Ovary (tissue), 9 donors: ENCODE measurements around the gene P2RY8. TPM values are rescaled to one million over a fixed set of nuclear protein-coding genes. Genes with fewer than 3 reads are reported as not detected.
"Not testable (repeated sequence)": the region's sequence is repeated elsewhere in the genome, so short reads cannot be mapped to it uniquely, and the experiment has no call there.

Experiments used
- DNase-seq, 5 donors: peaks; one replicate each; pipeline ENCODE4 v3.0.0-alpha.2; 2019 to 2020
- H3K27ac ChIP-seq, 2 donors: fragments of 200-600 bp; one replicate each; pipeline versions ENCODE4 v1.5.1 to v1.8.0; 2019 to 2022
- H3K27me3 ChIP-seq: fragments of 200-600 bp; one replicate; pipeline ENCODE4 v1.8.0; 2022
- H3K36me3 ChIP-seq: fragments of 200-600 bp; sonication (generic); one replicate; pipeline ENCODE4 v1.5.1; 2019
- H3K4me1 ChIP-seq: one replicate; pipeline ENCODE4 v1.8.1; 2013; ENCODE audit warnings: mild to moderate bottlenecking, moderate library complexity; ENCODE audit not compliant: insufficient read depth
- H3K4me3 ChIP-seq: fragments of 200-600 bp; sonication (generic); one replicate; pipeline ENCODE4 v1.5.1; 2017
- H3K9me3 ChIP-seq, 2 donors: fragments of 200-600 bp in 1 of 2; sonication (generic) in 1 of 2; one replicate each; pipeline versions ENCODE4 v1.5.1 to v1.8.1; 2013 to 2019; ENCODE audit warnings: mild to moderate bottlenecking in 1 of 2, moderate library complexity in 1 of 2
- CTCF ChIP-seq, 3 donors: fragments of 450-650 bp in 2 of 3; fragments of 200-600 bp in 1 of 3; IDR thresholded peaks; one replicate each; pipeline versions ENCODE4 v1.5.1 to v1.8.0; 2016 to 2022; ENCODE audit warnings: antibody characterized with exemption in 3 of 3, mild to moderate bottlenecking in 1 of 3
- EP300 ChIP-seq: sonication (generic); formaldehyde crosslinking; IDR thresholded peaks from one replicate; pipeline ENCODE4 v1.6.1; 2017; ENCODE audit warnings: antibody characterized with exemption
- POLR2A ChIP-seq: fragments of 450-650 bp; IDR thresholded peaks from one replicate; pipeline ENCODE4 v1.6.1; 2017; ENCODE audit warnings: antibody characterized with exemption, mild to moderate bottlenecking, moderate library complexity
- WGBS, 3 donors: extraction: QIAGEN DNeasy Blood & Tissue Kit in 1 of 3; methylation state at CpG; one replicate each; pipeline versions ENCODE4 v1.1.5 to v1.1.7; 2013 to 2017; 5-methylcytosine and 5-hydroxymethylcytosine counted together
- intact Hi-C, 4 donors: fragments of 100-400 bp; cut with DNase I; formaldehyde crosslinking; loops; one replicate each; pipeline versions ENCODE4 v1.11.0 to v1.15.1; 2022 to 2023
- polyA plus RNA-seq, 2 donors: library from polyadenylated mRNA; stranded (reverse); fragments of 200-250 nt in 1 of 2; fragments of 350-450 nt in 1 of 2; fragmentation: Illumina TruSeq in 1 of 2; extraction: RNeasy Lipid Tissue Mini Kit (QIAGEN cat#74804) in 1 of 2; gene quantifications; one replicate each; pipeline ENCODE4 v1.2.3, GENCODE V29; 2013 to 2014
- total RNA-seq, 7 donors: library from RNA; depleted of rRNA in 2 of 7; stranded (reverse); fragments of >200 nt in 2 of 7; fragmentation: NEBNext Ultra II Directional in 3 of 7; extraction: Animal tissue kit (Norgen Biotek cat#: 25700) in 3 of 7; gene quantifications; one replicate each; pipeline versions ENCODE4 v1.1.0 to v1.2.4, GENCODE V29; 2016 to 2023
- donor health status: DM: no; HTN: no; CAD: no; lungs with moderate emphysema.
- donor health status: DM: no; HTN: no; CAD: no.
- donor health status: Bipolar disorder and iron deficiency.
- donor health status: DM: yes; HTN: yes; CAD: no.
- donor health status: DM: no; HTN: no; CAD: no.
- donor health status: DM: yes; HTN: yes; CAD: no.

Gene P2RY8
- total and polyA plus RNA-seq, 9 donors, result 0.48 to 1.4 (median 0.99) TPM

DNA sequence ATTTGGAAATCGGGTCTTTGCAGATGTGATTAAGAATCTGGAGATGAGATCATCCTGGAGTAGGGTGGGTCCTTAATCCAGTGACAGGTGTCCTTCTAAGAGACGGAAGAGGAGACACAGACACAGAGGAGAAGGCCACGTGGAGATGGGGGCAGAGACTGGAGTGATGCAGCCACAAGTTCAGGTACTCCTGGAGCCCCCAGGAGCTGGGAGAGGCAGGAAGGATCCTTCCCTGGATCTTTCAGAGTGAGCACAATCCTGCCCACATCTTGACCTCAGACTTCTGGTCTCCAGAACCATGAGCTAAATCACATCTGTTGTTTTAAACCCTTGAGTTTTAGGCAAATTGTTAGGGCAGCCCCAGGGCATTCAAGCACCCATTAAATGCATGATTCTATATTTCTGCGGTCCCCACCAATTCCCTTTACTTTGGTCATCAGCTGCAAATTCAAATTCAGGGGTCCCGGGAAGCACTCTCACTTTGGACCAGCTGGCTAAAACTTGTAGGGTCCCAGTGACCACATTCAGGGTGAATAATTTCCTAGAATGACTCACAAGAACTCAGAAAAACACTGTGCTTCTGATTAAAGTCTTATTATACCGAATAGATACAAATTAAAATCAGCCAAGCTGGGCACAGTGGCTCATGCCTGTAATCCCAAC is 41.7 kb upstream of the P2RY8 start:
- intact Hi-C loops, result no loop called here
- 60 to 68% (median 65%) methylated on average over 6 of the region's 6 CpGs for WGBS, 3 donors
- Histone ChIP-seq H3K4me1 (no peaks in the 10 kb centered on the region), H3K4me3 (no peak overlapping the region), H3K36me3 (no peaks in the 10 kb centered on the region), H3K27me3 (no peaks in the 10 kb centered on the region), H3K9me3 (no peaks in the 10 kb centered on the region), H3K27ac (no peak overlapping the region)
- DNase-seq, result no peak
- TF ChIP-seq CTCF (IDR thresholded peaks at IDR 0.05) (no peak), EP300 (no peak), POLR2A (no peak)

GRCh38 chrX:1577845-1578244 is 40.9 kb upstream of the P2RY8 start:
- no peak overlapping the region for H3K27ac ChIP-seq
- H3K4me1 ChIP-seq, result no peaks in the 10 kb centered on the region
- TF ChIP-seq CTCF (IDR thresholded peaks at IDR 0.05) (no peak), POLR2A (no peak), EP300 (no peak)
- intact Hi-C loops, result no loop called here
- H3K4me3 ChIP-seq, result no peak overlapping the region
- no peak for DNase-seq
- no peaks in the 10 kb centered on the region for H3K27me3 ChIP-seq
- H3K9me3 ChIP-seq, result no peaks in the 10 kb centered on the region
- no peaks in the 10 kb centered on the region for H3K36me3 ChIP-seq
- 45 to 52% (median 50%) methylated on average over 2 of the region's 2 CpGs for WGBS, 3 donors

DNA sequence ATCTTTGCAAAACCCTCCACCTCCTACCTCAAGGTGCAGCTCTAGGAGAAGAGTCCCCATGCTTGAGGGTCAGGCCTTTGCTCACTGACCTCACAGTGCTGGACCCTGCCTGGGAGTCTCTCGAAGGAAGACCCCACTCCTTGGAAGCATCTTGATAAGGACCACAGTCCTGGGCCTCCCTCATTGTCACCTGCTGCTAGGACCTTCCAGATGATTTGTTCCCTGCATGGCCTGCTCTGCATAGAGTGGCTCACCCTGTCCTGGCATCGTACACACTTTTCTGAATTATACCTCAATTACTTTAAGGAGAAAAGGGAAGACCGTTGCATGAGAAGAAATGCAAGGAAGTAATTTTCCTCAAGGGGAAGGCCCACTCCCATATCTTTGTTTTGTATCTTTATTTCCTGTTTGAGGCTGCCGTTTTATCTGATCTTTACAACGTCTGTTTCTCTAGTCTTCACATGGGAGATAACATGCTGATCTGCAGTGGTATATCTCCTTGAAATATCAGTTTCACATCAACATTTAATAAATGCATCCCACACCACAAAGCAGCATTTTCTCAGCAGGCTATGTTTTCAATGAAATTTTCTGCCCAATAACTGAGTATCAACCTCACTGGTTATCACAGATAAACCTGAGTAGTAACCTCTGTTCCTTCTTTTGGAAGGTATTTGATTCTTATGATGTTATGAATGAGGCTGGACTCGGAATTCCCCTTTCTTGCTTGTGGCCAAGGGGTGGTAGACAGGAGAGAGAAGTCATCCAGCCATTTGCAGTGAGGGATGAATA is 39.4 kb upstream of the P2RY8 start:
- 63 to 75% (median 65%) methylated on average over 6 of the region's 6 CpGs for WGBS, 3 donors
- H3K27me3 ChIP-seq, result no peaks in the 10 kb centered on the region
- no peak for TF ChIP-seq CTCF (IDR thresholded peaks at IDR 0.05)
- no peak for TF ChIP-seq EP300
- no peak for TF ChIP-seq POLR2A
- H3K36me3 ChIP-seq, result no peaks in the 10 kb centered on the region
- H3K27ac ChIP-seq, result no peak overlapping the region
- no peak overlapping the region for H3K4me3 ChIP-seq
- intact Hi-C loops, result no loop called here
- DNase-seq, result no peak
- H3K4me1 ChIP-seq, result no peaks in the 10 kb centered on the region
- H3K9me3 ChIP-seq, result no peaks in the 10 kb centered on the region

- H3K27me3 ChIP-seq, DNase-seq, H3K27ac ChIP-seq, intact Hi-C loops, H3K4me1 ChIP-seq, H3K4me3 ChIP-seq, H3K9me3 ChIP-seq, H3K36me3 ChIP-seq: not testable (repeated sequence)
- WGBS, 3 donors, result 88 to 89% (median 89%) methylated on average over 19 of the region's 19 CpGs
Observed at GRCh38 chrX:1574181-1574580, 37.2 kb upstream of the P2RY8 start.
